Diencephalon (tissue), 1 donor: ENCODE results near the gene GALP. TPM values are rescaled to one million over a fixed set of nuclear protein-coding genes. Genes with fewer than 3 reads are reported as not detected.

Experiments
- small RNA-seq: library from RNA; depleted of rRNA; stranded (forward); fragments of <200 nt; gene quantifications from one replicate; pipeline ENCODE3, GENCODE V24; 2014
- total RNA-seq: library from RNA; depleted of rRNA; stranded (reverse); fragments of >200 nt; gene quantifications from one replicate; pipeline ENCODE4 v1.2.3, GENCODE V29; 2014

The GALP gene
- total RNA-seq, result not detected

GRCh38 chr19:56175861-56176307 lies at the start of gene GALP:
GALP (plus strand) TSS chr19:56176008; CDS start chr19:56177109, 1,101 bp downstream.

GRCh38 chr19:56140583-56141416 lies 35.0 kb upstream of the GALP start, which contains the start of gene ZNF444:
ZNF444 (plus strand) TSS chr19:56141287; CDS start chr19:56146912, 5,625 bp downstream.

GRCh38 chr19:56197646-56198045 lies 21.8 kb downstream of the GALP start, which contains the start of gene ZSCAN5B:
ZSCAN5B (minus strand) TSS chr19:56197783; CDS start chr19:56193052, 4,731 bp downstream.

GRCh38 chr19:56201973-56202372 lies 26.2 kb downstream of the GALP start, which contains the start of gene ZSCAN5C:
ZSCAN5C (plus strand) TSS chr19:56202273; CDS start chr19:56205914, 3,641 bp downstream.

Small RNAs within 50 kb of the gene (small RNA-seq; reads per million reads assigned to genes)
- gene AC024580.2, result not detected

Other genes with a start within 250 kb of the GALP start
- not detected for gene NLRP13, start 243.7 kb upstream of the GALP start, total RNA-seq
- gene NLRP8, start 228.2 kb upstream of the GALP start, total RNA-seq, result not detected
- gene NLRP5, start 189.2 kb upstream of the GALP start, total RNA-seq, result under 0.01 TPM
- 16.1 TPM for gene ZNF787, start 54.7 kb upstream of the GALP start, total RNA-seq
- gene ZNF444, start 34.7 kb upstream of the GALP start, total RNA-seq, result 12.5 TPM
- gene ZSCAN5B, start 21.8 kb downstream of the GALP start, total RNA-seq, result not detected
- not detected for gene ZSCAN5C, start 26.3 kb downstream of the GALP start, total RNA-seq
- not detected for gene EDDM13, start 96.7 kb downstream of the GALP start, total RNA-seq
- 8.8 TPM for gene ZSCAN5A, start 138.8 kb downstream of the GALP start, total RNA-seq
- gene ZNF582, start 217.5 kb downstream of the GALP start, total RNA-seq, result 6.7 TPM
- 44.5 TPM for gene ZNF583, start 228.3 kb downstream of the GALP start, total RNA-seq